HG03378 (cell line): ENCODE data around the gene MCAT.
A peak's percentile ranks its signal among the peaks of the same experiment; 100 is the strongest.
"Not testable (repeated sequence)": the region's sequence is repeated elsewhere in the genome, so short reads cannot be mapped to it uniquely, and the experiment has no call there.

ENCODE experiments used
- ATAC-seq: cut with Tn5 transposase; IDR thresholded peaks from one replicate; pipeline ENCODE4 v1.9.1; 2021; ENCODE audit warnings: mild to moderate bottlenecking, moderate library complexity; ENCODE audit not compliant: unreplicated experiment

The MCAT gene

GRCh38 chr22:43128928-43129424, 14.2 kb downstream of the MCAT start:
- ATAC-seq, result no peak

GRCh38 chr22:43128116-43128515, 15.1 kb downstream of the MCAT start:
- ATAC-seq, result no peak

- no peak for ATAC-seq
Measured at GRCh38 chr22:43127166-43127908, 15.9 kb downstream of the MCAT start.

DNA sequence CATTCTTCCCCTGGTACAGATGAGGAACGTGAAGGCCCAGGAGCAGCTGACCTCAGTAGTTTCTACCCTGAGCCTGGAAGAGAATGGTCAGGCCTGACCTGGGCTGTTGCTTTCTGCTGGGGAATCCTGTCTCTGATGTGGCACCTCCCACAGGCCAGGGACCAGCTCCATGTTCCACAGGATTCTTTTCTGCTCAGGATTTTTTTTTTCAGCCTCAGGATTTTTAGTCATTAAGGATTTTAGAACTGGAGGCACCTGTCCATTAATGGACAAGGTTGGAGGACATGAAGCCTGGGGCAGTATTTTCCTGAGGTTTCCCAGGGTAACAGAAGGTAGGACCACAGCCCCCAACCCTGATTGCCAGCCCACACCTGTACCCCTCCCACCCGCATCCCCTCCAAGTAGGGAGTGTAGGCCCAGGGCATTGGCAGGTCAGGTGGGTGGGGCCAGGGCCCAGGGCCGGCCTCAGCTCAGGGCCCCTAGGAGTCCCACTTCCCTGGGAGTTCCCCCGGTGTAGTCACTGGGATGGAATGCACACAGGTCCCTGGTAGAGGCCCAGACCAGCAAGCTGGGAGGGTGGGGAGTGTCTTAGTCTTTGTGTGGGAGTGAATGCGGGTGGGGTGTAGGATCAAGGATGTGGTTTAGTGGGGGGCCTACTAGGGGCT, 16.6 kb downstream of the MCAT start:
- no peak for ATAC-seq

DNA sequence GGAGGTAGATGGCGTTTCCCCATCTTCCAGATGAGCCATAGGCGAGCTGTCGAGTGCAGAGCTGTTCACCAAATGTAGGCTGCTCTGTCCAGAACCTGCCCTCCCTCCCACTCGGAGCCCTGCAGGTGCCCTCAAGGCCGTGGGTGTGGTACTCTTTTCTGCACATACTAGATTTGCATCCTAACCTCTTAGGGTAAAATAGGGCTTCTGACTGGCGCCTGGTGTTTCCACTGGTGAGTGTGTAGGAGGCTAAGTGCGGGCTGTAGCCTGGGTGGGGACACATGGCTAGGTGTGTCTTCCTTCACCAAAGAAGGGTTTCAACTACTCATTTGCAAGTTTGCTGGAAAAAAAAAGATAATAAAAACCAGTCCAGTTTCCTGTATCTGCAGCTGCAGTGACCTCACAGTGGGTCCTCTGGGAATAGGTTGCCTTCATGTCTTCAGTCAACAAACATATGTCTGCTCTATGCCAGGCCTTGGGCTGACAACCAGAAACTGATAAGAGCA, 24.2 kb downstream of the MCAT start:
- ATAC-seq, result peak; percentile 68

DNA sequence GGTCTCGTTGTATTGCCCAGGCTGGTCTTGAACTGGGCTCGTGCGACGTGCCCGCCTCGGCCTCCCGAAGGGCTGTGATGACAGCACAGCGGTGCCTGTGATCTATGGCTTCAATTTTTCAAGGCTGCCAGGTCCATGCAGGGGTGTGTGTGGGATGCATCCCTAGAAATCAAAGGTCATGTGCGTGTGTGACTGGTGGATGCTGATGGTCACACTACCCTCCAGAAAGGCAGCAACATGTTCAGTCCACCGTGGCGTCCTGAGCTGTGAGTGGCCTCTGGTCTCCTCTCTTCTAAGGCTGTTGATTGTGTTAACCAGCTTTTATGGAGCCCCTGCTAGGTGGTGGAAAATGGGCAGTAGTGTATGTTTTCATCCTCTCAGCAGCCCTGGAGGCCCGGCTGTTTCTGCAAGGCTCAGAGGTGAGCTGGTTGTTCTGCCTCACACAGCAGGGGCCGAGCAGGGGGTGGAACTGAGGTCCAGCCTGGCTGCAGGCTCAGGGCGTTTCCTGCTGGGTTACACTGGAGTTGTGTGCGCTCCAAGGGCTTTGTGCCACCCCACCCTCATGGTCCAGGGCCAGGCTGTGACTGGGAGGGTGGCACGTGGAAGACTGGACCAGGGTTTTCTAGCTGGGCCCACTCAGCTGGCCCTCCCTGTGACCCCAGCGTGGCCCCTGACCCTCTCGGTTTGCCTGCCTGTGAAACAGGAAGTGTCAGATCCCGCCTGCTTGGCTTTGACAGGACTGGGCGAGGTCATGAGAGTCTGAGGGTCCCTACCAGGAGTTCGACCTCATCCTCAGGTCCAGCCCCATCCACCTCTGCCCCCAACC, 25.0 kb downstream of the MCAT start:
- ATAC-seq, result no peak

DNA sequence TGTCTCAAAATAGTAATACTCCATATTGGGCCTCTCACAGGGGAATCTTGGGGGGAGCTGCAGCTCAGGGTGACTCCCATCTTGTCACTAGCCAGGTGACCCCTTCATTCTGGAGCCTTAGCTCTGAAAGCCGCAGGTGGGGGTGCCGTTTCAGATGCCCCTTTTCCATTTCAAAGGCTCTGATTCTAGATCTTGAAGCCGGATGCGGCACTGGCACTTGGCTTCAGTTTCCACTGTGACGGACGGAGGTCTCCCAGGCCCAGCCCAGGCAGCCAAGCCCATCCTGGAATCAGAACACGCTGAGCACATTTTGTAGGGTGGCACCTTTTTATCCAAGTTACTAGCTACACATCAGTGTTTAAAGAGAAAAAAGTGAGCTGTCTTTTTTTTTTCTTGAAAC, 26.3 kb downstream of the MCAT start:
- ATAC-seq, result no peak

- ATAC-seq, result no peak
Measured at GRCh38 chr22:43114958-43115357, 28.2 kb downstream of the MCAT start.

DNA sequence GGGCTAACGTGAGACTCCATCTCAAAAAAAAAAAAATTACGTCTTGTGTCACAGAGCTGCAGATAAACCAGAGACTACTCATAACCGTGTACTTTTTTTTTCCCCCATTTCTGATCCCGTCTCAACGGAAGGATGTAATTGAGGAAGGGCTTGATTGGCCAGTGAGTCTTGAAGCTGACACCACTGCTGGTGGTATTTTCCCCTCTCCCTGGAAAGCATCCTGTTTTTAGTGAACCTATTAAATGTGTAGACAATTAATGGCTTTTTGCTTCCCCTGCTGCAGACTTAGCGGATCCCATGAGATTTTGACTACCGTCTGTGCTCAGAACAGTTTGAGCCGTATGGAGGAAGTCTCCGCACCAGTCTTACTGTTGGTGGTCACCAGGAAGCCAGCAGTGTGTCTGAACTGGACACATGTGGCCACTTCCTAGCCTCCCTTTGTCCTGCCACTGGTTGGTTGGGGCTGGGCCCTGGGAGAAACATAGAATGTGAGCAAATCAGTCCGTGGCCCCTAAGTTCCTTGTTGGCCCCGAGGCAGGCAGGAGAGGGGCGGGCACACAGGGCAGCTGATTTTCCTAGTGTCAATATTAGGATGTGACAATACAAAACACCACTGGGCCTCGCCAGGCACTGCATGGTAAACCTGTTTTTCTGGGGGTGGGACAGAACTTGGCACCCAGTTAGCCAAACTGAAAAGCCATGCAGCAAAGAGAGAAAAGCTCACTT, 29.5 kb downstream of the MCAT start:
- ATAC-seq, result no peak

- no peak for ATAC-seq
Measured at GRCh38 chr22:43110927-43111623, 32.1 kb downstream of the MCAT start.

DNA sequence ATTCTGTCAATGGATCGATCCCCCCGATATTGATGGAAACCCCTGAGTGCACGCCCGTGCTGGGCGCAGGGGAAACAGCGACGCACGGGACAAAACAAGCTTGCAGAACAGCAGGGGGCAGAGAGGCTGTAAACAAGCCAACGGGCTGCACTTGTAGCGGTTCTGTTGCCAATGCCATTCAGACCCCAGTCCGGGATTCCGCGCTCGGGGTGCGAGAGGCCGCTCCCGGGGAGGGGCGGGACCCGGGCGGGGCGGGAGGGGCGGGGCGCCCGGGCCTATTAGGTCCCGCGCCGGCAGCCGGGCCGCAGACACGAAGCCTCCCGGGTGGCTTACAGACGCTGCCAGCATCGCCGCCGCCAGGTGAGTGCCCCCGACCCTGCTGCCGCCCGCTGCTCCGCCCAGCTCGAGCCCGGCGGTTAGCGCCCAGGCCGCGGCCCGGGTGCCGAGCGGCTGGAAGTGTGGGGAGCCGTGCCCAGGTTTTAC, 32.7 kb downstream of the MCAT start, which contains the start of gene BIK:
TSS of gene BIK (plus strand) at position 307 of the 483 bp plus-strand sequence. CDS start 13,273 bp downstream, outside the sequence.
- ATAC-seq, result no peak

GRCh38 chr22:43109921-43110443, 33.2 kb downstream of the MCAT start:
- no peak for ATAC-seq

DNA sequence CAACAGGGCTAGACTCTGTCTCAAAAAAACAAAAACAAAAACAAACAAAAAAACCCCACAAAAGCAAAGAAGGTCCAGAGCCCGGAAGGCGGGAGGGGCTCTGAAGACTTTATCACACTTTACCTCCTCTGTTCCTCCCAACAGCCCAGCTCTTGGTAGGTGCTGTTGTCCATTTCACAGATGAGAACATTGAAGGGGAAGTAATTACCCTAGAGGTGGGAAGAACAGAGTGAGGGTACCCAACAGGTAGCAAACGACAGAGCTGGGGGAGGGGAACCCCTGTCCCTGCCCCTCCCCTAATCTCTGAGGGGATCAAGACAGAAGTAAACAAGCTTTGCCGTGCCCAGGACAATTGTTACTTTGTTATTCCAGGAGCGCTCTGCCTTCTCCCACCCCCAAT, 33.7 kb downstream of the MCAT start:
- no peak for ATAC-seq

GRCh38 chr22:43106302-43106701, 36.9 kb downstream of the MCAT start:
- ATAC-seq, result no peak

GRCh38 chr22:43104950-43105349, 38.2 kb downstream of the MCAT start:
- not testable (repeated sequence) for ATAC-seq

DNA sequence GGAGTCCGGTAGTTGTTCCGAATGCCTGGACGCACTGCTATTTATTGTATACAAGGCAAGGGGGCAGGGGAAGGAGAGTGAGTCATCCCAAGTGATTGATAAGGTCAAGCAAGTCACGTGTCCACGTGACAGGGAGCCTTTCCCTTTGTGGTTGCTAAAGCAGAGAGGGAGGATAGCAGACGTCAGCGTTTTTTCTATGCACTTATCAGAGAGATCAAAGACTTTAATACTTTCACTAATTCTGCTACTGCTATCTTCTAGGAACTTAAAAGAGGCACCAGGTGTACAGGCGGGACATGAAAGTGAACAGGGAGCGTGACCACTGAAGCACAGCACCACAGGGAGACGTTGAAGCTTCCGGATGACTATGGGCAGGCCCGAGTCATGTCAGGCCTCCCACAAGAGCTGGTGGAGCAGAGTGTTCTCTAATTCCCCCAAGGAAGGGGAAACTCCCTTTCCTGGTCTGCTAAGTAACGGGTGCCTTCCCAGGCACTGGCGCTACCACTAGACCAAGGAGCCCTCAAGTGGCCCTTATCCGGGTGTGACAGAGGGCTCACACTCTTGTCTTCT, 39.1 kb downstream of the MCAT start:
- ATAC-seq, result not testable (repeated sequence)

- ATAC-seq, result no peak
Measured at GRCh38 chr22:43101306-43101705, 41.9 kb downstream of the MCAT start.

DNA sequence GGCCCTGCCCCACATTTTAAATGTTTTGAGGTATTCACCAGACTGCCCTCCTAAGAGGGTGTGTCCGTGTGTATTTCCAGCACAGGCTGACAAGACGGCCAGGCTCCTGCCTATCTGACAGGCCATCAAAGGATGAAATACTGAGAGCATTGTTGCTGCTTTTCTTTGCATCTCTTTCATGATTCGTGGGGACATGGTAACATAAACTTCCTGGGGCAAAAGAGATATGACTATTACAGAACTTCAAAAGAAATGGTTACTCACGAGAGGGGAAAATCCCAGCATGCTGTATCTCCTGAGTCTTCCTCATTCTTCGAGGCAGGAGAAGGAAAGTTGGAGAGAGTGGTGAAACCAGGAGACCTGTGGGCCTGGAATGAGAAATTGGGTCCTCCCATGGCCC, 43.0 kb downstream of the MCAT start:
- ATAC-seq, result no peak

- no peak for ATAC-seq
Measured at GRCh38 chr22:43099095-43099494, 44.1 kb downstream of the MCAT start.
